ENCODE measurements around the gene LRRC31.

GRCh38 chr3:169813757-169814517, 55.8 kb downstream of the LRRC31 start:
- no peak for TF ChIP-seq CTCF (tag by site-specific recombination; IDR thresholded peaks at IDR 0.05)
- no peak for TF ChIP-seq ZNF530 (tag by site-specific recombination; IDR thresholded peaks at IDR 0.05; ENCODE audit: low read depth)
- TF ChIP-seq SCRT1 (tag by site-specific recombination; IDR thresholded peaks at IDR 0.05; ENCODE audit: borderline replicate concordance) = no peak
- TF ChIP-seq ZBTB17 (tag by site-specific recombination; IDR thresholded peaks at IDR 0.05) = no peak
- TF ChIP-seq ZNF280D (tag by site-specific recombination; IDR thresholded peaks at IDR 0.05) = no peak
- TF ChIP-seq ZNF449 (tag by site-specific recombination; IDR thresholded peaks at IDR 0.05) = no peak
- TF ChIP-seq ZNF133 (tag by site-specific recombination; IDR thresholded peaks at IDR 0.05) = no peak
